NCI-H1694 (cell line): Measurements from ENCODE around the gene VWA3B.
"Not testable (repeated sequence)": the region's sequence is repeated elsewhere in the genome, so short reads cannot be mapped to it uniquely, and the experiment has no call there.

Source experiments
- DNase-seq: peaks from one replicate; lab custom pipeline; 2025; lab: John Stamatoyannopoulos, UW

Gene VWA3B

DNA sequence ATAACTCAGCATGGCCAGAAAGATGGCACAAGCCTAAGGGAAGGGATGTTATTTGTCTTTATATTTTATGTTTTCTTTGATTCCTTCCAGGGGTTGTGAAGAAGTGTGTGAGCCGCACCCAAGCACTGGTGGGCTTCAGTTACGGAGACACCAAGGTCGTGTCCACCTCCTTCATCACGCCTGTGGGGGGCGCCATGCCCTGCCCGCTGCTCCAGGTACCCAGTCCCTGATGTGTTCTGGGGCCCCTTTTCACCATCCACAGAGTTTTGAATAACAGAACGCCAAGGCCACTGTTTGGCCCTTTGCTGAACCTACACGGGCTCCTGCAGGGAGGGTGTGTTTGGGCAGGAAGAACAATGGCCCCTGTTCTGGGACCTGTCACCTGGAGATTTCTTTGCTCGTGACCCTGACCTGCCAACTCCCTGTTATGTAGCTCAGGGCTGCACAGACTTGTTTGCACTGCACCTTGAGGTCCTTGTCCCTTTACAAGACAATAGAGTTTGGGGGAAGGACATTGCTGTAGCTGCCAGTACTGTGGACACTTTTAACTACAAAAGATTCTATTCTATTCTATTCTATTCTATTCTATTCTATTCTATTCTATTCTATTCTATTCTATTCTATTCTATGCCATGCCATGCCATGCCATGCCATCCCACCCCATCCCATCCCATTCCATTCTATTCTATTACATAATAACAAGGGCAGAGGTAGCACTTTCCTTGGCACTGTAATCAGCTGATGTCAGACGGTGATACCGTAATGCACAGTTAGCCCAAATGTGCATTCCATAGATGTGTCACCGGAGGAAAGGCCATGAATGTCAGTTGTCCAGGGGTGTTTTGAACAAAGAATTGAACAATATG lies 211.1 kb downstream of the VWA3B start:
- no peak for DNase-seq

DNA sequence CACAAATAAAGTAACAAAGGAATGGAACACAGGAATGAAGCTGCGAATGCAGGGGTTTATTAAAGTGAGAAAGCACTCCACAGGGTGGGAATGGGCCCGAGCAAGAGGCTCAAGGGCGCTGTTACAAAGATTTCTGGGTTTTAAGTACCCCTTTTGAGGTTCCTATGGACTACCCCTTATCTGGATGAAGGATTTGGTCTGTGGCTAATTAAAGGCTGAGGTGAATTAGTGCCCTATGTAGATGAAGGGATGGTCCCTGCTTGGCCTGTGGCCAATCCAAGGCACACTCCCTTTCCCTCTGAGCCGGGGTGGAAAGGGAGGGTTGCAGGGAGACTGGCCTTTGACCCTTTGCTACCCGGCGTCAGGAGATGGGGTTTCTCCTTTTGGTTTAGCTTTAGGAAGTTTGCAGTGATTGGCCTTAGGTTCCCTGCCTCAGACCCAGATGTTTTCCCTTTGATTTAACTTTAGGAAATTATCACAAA lies 211.8 kb downstream of the VWA3B start:
- no peak for DNase-seq

DNA sequence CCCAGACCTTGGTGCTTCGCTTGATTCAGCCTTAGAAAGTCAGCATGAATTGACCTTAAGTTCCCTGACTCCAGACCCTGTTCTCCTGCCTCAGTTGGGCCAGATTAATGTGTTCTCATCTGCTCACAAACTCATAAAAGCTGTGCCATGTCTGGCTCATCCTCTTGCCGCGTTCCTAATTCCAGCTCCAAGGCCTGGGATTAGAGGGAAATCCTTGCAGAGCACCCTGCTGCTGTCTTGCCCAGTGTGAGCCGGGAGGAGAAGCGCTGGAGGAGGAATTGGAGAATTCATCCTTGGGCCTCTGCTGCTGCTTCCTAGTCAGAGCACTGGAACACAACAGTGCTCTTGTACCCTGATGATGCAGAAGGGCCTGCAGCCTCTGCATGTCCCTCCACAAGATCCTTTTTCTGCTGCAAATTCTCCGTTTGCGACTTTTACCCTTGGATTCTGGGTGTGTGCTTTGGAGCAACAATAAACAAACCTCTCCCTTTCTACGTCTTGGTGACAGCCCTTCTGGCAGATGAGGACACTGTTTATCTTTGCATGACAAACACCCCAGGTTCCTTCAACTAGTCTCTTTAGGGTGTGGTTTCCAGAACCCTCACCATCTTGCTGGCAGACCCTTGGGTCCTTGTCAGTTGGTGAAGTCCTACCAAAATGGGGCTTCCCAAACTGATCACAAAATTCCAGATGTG lies 212.4 kb downstream of the VWA3B start:
- DNase-seq = no peak

DNA sequence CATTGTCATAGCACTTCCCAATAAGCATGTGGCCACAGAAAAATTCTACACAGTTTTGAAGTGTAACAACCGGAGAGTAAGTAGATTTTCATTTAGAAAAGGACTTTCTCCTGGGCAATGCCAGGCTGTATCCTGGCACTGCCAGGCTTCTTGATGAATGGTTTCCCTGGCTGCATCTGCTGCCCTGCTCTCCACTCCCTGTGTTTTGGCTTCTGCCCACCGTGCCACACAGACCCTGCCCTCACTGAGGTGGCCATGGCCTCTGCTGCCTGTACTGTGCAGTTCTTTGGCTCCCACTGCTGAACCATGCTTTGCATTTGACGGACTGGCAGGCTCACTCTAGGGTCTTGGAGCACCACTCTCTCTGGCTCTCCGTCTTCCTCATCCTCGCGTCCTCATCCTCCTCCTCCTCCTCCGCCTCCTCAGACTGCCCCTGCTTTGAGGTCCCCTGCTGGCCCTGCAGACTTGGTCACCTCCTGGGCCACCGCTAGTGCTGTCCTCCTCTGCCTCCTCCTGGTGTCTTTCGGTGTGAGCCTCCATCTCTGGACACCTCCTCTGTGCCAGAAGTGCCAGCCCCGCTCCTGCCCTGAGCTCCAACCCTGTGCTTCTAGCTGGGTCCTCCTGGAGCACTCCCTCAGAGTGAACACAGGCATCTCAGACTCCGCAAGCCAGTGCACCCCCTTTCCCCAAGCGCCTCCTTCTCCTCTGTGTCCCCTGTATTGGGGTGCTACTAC lies 213.3 kb downstream of the VWA3B start:
- no peak for DNase-seq

DNA sequence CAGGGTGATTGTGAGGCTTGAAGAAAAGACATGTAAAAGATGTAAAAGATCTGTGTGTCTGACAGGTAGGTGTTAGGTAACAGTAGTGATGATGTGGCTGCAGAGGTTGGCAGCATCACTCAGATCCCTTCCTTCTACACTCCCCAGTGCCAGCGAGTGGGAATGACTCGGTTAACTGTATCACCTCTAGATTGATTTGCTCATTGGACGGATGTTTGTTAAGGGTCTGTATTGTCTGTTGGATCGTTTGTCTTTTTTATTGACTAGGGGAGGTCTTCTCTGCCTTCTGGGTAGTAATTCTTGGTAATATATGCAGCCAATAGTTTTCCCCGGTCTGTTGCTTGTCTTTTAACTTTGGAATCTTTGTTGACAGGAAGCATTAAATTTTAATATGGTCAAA lies 214.5 kb downstream of the VWA3B start:
- no peak for DNase-seq

DNA sequence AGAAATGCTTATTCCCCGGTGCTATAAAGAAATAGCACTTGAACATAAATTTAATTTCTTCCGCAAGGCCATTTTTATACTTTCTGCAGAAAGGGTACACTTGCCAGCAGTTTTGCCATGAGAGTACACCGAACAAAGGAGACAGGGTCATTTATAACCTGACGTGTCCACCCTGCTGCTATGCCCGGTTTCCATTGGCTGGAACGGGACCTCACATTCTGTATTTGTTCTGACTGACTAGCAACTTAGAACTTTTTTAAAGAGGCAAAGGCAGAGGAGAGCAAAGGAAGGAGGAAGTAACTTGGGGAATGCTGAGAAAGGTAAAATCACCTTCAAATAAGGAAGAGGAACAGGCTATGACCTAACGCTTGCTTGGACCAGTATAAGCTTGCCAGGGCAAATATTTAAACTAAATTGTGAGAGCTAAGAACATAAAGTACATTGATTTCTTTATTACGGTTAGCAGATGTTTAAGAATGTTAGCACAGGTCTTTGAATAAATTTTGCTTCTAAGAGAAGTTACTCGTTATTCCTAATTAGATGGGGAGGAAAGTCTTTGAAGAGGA lies 220.2 kb downstream of the VWA3B start:
- DNase-seq = not testable (repeated sequence)

DNA sequence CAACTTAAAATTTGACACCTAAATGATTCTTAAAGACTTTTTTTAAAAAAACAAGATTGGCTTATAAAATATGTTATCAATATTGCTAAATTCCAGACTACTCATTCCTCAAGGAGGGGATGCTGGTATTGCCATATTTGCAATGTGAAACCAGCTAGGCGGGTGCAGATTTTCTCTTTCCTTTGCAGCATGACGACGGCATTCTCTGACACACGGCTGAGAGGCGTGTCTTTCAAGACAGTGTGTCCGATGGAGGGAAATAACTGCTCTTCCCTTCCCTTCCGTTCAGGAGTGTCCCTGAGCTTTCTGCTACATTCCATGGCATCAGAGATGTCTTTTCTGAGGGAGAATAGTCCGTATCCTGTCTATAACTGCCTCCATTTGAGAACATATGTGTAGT lies 221.1 kb downstream of the VWA3B start:
- no peak for DNase-seq

DNA sequence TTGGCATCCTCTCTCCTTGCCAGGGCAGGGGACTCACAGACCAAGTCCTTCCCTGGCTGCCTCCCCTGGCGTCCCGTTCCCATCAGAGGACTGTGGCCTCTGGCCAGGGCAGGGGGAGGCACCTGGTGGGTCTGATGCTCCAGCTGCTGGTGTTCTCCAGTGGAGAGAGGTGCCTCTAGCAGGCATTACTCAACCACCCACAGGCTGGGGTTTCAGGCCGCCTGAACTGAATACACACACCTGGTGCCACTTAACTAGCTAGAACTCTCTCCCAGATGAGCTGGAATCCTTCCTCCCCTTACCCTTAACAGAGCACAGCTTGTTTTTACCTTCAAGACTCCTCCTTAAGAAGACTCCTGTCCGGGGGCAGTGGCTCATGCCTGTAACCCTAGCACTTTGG lies 221.6 kb downstream of the VWA3B start:
- no peak for DNase-seq

DNA sequence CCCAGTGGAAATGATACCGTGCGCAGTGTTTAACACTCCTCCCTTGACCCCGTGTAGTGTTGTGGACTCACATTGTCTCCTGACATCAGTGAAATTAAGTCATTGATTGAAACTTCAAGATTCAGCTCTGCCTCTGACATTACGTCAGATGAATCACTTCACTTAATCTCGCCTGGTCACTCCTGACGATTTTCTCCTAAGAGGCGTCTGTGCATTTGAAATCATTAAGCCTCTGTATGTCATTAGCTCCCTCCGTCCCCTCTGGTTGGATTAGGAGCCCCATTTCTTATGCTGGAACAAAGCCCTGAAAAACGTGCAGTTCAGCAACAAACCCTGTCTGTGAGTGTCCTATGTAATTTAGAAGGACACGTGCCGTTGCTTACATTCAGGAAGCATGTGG lies 222.6 kb downstream of the VWA3B start:
- DNase-seq = no peak

DNA sequence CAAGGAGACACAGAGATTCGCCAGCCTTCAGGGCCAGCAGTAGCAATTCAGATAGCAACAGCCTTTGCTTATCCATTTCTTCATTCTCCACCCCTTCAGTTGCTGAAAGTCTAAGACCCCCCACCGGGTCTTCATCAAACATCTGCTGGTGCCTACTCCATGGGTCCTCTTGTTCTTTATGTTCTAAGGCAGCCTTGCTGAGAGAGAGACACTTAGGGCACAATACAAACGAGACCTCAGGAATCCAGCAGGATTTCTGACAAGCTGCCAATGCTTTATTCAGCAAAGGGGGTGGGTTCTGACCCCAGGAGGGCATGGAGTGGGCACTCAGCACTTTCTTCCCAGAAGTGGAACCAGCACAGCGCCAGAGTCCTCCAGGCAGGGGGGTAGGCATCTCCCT lies 223.0 kb downstream of the VWA3B start:
- DNase-seq = no peak

DNA sequence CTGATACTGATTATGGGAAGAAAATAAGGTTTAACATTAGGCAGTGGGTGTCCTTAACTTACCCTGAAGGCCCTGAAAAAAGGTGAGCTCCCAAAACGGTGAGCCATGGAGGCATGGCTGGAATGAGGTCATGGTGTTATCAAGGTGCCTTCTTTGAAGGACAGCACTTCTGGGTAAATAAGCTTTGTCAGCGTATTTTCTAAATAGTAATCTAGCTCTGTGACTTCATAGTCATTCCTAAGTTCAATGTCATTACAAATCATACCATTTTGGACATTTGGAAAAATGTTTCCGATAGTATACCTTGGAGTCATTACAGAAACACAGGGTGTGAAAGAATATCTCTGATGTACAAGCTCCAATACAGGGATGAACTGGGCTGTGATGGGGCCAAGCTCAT lies 224.1 kb downstream of the VWA3B start:
- DNase-seq = no peak

DNA sequence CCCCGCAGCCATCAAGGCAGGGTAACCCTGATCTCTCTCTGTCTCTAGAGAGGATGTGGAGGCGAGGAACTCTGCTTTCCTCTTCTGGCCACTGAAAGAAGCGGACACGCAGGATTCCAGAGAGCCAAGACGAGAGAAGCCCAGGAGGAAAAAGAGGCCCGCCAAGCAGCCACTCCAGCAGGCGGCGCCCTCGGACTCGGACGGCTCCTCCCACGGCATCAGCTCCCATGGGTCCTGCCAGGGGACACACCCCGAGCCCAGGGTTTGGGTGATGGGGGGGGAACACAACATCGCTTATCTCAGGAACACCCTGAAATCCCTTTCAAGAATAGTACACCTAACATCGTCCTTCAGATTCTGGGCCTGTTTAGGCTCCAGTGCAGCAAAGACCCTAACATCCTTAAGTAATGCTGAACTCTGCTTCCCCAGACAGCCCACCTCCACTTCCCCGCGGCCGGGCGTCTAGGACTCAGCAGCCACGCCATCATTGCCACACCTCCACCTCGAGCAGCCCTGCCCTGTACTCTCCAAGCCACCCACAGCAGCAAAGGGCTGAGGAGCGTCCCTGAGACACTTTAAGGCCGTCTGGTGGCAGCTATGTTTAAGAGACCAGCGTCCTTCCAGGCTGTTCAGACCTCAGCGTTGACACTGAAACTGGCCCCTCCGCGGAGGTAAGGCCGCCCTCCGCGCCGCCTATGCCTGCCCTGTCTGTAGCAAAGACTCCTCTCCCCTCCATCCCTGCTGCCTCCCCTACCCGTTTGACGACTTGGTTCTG lies 225.0 kb downstream of the VWA3B start:
- DNase-seq = no peak

DNA sequence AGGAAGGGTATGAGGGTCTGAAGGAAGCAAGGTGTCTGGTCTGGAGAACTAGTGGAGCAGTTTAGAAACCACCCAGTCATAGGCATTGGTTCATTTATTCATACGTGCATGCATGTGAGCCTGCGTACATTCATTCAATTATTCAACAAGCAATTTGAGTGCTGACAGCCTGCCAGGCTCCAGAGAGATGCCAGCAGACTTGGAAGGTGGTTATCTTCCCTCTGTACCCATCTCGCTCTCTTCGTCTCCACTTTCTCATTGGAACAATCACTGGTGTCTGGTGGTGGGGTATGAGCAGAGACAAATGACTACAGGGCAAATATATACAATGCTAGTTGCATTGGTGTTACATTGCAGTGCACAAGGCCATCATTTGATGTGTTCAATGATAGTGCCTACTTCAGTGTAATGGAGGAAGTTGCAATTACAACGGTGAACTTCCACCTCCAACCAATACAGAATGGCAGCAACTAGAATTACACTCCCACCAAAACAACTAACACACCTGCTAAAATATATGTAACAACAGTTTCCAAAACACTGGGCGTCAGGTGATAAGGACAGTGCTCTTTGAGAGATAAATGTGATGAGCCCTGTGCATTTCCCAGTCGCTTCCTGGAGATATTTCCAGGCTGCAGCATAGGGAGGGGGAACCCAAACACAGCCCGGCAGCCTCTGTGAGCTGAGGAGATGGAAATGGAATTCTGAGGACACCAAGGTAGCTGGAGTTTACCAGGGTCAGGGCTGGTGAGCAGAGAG lies 226.7 kb downstream of the VWA3B start:
- no peak for DNase-seq

DNA sequence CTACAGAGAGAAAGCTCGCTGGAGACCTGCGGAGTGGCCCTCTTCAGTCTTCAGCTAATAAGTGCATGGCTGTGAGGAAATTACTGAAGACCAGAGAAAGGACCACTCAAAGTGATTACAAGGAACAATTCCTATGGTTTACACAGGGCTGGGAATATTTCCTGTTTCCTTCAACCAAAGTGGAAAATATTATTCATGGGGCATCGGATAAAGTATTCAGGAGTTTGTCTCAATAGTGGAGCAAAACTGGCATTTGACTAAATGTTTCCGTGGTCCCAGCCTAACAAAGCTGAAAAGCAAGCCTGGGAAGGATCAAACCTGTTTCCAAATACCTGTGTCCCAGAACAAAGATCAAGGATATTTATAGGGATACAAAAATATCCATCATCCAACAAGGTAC lies 227.3 kb downstream of the VWA3B start:
- DNase-seq = no peak

DNA sequence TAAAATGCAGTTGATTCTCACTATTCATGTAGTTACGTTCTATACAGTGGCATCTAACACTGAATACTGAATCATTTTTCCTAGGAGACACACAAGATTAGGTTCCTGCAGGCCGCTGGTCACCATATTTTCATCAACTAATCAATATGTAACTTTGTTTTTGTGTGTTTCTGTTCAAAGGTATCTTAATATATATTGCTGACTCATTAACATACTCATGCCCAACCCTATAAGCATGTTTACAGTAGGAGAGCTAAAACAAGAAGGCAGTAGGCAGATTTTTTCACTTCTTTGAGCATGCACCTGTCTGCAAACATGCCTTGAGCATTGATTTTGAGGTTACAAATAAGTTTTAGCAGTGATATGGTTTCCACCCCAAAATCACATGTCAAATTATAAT lies 229.0 kb downstream of the VWA3B start:
- DNase-seq = no peak

DNA sequence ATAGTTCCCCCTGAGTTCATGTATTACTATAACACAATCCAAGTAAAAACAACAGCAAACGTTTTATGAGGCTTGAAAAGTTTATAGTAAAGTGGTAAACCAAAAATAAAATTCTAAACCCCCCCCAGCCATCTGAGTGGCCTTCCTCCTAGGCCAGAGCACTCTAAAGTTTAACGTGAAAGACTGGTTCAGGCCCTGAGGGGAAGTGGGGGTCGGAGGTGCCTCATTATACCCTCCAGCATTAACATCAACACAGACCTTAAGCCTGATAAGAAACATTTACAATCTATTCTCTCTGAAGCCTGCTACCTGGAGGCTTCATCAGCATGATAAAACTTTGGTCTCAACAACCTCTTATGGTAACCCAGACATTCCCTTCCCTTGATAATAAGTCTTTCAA lies 230.2 kb downstream of the VWA3B start:
- DNase-seq = no peak

DNA sequence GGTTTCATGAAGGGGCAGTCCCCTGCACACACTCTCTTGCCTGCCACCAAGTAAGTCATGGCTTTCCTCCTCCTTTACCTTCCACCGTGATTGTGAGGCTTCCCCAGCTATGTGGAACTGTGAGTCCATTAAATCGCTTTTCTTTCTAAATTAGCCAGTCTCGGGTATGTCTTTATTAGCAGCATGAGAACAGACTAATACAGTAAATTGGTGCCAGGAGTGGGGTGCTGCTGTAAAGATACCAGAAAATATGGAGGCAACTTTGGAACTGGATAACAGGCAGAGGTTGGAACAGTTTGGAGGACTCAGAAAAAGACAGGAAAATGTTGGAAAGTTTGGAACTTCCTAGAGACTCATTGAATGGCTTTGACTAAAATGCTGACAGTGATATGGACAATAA lies 233.2 kb downstream of the VWA3B start:
- not testable (repeated sequence) for DNase-seq

DNA sequence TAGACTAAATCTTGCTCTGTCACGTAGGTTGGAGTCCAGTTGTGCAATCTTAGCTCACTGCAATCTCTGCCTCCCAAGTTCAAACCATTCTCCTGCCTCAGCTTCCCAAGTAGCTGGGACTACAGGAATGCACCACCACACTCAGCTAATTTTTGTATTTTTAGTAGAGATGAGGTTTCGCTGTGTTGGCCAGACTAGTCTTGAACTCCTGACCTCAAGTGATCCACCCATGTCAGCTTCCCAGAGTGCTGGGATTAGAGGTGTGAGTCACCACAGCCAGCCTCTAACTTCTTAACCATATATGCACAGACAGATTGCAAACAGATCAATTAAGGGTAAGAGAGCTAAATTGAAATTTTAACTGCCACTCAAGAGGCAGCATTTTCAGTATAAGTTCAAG lies 237.2 kb downstream of the VWA3B start:
- no peak for DNase-seq

DNA sequence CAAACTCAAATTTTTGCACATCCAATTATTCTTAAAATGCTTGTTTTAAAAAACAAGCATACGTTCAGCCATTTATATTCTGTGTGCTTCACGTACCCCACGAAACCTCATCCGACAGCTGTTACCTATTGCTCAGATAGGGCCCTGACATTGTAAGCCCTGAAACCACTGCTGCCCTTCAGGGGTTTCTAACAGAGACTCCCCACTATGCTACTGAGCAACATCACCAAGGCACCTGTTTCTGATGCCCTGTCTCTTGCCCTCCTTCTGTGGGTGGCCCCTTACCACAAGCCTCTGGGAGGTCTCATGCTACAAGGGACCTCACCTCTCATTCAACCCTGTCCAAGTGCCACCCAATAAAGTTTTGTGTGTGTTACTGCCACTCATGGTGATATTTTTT lies 240.8 kb downstream of the VWA3B start:
- DNase-seq = no peak

DNA sequence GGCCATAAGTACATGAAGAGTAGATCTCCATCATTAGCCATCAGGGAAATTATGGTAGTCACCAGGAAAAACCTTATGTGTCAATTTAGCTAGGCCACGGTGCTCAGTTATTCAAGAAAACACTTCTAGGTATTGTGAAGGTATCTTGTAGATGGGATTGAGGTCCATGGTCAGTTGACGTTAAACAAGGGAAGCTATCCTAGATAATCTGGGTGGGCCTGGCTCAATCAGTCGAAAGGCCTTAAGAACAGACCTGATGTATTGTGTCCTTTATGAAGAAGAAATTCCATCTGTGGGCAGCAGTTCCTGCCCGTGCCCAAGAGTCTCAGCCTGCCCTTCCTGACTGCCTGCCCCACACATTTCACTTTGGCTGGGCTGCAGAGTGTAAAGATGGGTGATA lies 242.6 kb downstream of the VWA3B start:
- no peak for DNase-seq

DNA sequence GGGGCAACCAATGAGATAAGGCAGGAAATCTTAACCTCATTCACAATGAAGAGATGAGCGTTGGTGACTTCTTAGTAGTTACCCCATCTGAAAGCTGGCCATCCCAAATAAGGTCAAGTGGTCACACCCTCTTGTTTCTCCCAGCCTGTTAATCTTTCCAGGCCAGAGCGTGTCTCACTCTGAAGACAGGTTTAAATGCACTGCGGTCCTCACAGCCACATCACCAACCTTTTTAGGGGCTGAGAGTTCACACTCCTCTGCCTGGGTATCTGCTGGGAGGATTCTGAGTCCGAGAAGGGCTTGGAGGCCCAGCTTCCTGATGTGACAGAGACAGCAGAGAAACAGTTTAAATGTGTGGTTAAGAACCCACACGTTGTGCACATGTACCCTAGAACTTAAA lies 246.0 kb downstream of the VWA3B start:
- DNase-seq = no peak
